SHP77 (cell line): ENCODE measurements around the gene ARHGAP8.
"Not testable (repeated sequence)": the region's sequence is repeated elsewhere in the genome, so short reads cannot be mapped to it uniquely, and the experiment has no call there.

Source experiments
- DNase-seq, 2 experiments: peaks; one replicate each; lab custom pipeline; 2025; lab: John Stamatoyannopoulos, UW

ARHGAP8 gene

DNA sequence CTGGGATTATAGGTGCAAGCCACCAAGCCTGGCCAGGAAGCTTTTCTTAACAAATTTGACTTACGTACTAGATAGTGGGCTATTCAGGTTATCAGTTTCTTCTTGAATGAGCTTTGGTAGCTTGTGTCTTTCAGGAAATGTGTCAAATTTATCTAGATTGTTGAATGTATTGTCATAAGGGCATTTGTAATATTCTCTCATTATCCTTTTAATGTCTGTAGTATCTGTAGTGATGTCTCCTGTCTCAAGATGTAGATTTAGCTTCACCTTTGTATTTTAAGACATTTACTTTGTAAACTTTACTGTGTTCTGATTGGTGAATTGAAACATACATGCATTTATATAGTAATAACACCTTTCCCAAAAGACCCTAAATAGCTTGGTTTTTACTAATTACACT, 20.7 kb downstream of the ARHGAP8 start:
- no peak for DNase-seq

GRCh38 chr22:44775862-44776261, 23.5 kb downstream of the ARHGAP8 start:
- DNase-seq = no peak

DNA sequence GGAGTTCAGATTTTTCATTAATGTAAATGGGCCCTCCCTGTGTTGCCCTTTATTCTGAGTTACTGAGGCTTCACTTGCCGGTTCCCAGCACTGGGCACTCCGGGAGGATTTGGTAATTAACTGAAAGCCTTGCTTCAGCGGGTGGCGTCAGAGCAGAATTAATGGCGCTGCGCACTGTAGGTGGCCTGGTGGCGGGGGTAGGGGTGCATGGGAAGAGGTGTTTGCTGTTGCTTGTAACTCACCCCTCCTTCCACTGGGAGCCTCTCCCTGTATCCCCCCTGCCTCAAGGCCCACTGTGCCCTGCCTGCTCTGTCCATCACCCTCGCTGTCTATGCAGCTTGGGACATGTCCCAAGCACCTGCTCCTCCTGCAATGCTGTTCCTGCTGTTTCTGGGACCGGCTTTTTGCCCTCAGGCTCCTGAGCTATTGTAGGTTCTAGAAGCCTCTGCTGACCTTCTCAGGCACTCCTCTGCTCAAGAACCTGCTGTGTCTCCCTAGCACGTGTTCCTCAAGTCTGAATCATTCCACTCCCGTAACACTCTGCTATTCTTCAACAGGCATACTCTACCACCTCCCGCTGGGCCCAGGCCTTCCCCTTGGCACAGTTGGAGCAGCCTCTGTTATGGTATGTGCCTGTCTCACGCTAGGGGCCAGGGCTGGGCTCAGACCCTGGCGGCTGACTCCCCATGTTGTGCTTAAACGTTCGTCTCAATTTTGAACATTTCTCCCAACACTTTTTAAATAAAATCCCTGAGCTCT, 24.4 kb downstream of the ARHGAP8 start:
- DNase-seq = no peak

DNA sequence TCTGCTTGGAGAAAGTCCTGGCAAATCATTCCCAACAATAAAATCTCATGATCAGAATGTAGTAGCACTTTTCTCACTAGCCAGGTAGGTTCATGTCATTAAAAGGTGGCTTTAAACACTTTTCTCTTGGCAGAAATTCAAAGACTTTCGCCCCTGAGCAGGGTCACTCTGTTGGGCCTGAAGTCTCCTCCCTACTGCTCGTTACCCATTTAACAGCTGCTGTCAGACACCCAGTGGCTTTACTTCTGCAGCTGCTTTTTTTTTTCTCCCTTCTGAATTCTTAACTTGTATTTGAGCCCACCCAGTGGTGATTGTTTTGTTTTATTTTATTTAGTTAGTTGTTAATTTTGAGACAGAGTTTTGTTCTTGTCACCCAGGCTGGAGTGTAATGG, 25.0 kb downstream of the ARHGAP8 start:
- DNase-seq = no peak

DNA sequence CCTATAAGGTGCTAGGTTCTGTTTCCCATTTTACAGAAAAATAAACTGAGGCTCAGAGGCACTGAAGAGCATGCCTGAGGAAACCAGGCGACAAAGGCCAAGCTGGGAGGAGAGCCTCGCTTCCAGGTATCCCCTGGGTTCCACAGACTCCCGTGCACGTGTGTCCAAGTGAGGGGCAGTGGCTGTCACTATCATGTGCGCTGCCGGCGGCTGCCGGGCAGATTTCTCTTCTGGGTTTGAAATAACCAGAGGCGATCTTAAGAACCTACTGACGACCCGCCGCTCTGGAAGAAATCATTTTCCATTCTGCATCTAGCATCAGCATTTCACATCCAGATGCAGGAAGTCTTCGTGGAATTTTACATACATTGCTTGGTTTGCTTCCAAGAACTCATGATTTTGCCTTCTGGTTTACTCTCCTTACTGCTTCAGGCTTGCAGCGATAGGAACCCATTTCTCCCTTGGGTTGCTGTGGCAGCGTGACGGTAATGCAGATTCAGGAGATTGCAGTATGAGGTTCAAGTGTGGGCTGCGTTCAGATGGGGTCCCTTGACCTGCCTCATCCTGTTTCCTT, 28.6 kb downstream of the ARHGAP8 start:
- DNase-seq = no peak

GRCh38 chr22:44782363-44782963, 30.1 kb downstream of the ARHGAP8 start:
- no peak for DNase-seq

- DNase-seq = no peak
Observed at GRCh38 chr22:44783091-44783490, 30.7 kb downstream of the ARHGAP8 start.

- no peak for DNase-seq
Observed at GRCh38 chr22:44783581-44783980, 31.2 kb downstream of the ARHGAP8 start.

DNA sequence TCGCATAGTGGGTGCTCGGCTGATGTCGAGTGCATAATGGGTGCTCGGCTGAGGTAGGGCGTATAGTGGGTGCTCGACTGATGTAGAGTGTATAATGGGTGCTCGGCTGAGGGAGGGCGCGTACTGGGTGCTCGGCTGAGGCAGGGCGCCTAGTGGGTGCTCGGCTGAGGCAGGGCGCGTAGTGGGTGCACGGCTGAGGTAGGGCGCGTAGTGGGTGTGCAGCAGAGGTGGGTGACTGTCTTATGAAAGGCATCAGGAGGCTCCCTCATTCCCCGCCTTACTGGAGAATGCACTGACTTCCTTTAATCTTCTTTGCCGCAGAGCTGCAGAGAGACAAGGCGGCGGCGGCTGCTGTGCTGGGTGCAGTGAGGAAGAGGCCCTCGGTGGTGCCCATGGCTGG, 33.8 kb downstream of the ARHGAP8 start:
- DNase-seq = no peak

DNA sequence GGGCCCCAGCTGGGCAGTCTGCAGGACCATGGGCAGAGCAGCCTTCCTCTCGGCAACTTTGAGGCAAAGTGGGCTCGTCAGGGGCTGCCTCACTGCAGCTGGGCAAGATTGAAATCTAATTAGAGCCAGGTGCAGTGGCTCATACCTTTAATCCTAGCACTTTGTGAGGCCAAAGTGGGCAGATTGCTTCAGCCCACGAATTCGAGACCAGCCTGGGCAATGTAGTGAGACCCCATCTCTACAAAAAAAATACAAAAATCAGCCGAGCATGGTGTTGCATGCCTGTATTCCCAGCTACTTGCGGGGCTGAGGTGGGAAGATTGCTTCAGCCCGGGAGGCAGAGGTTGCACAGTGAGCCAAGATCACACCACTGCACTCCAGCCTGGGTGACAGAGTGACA, 34.2 kb downstream of the ARHGAP8 start:
- no peak for DNase-seq

DNA sequence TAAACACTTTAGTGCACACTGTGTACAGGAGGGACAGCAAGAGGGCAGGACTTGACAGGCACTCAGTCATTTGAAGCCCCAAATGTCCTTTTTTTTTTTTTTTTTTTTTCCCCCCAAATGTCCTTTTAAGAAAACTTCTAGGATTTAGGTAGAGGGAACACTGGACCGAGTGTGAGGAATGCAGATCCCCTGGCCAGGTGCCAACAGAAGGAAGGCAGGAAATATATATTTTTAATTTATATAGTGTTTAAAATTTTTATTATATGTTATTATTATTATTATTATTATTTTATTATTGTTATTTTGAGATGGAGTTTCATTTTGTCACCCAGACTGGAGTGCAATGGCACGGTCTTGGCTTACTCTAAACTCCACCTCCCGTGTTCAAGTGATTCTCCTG, 35.5 kb downstream of the ARHGAP8 start:
- no peak for DNase-seq

GRCh38 chr22:44793106-44793505, 40.7 kb downstream of the ARHGAP8 start:
- no peak for DNase-seq

- no peak for DNase-seq
Observed at GRCh38 chr22:44793506-44794172, 41.3 kb downstream of the ARHGAP8 start.

DNA sequence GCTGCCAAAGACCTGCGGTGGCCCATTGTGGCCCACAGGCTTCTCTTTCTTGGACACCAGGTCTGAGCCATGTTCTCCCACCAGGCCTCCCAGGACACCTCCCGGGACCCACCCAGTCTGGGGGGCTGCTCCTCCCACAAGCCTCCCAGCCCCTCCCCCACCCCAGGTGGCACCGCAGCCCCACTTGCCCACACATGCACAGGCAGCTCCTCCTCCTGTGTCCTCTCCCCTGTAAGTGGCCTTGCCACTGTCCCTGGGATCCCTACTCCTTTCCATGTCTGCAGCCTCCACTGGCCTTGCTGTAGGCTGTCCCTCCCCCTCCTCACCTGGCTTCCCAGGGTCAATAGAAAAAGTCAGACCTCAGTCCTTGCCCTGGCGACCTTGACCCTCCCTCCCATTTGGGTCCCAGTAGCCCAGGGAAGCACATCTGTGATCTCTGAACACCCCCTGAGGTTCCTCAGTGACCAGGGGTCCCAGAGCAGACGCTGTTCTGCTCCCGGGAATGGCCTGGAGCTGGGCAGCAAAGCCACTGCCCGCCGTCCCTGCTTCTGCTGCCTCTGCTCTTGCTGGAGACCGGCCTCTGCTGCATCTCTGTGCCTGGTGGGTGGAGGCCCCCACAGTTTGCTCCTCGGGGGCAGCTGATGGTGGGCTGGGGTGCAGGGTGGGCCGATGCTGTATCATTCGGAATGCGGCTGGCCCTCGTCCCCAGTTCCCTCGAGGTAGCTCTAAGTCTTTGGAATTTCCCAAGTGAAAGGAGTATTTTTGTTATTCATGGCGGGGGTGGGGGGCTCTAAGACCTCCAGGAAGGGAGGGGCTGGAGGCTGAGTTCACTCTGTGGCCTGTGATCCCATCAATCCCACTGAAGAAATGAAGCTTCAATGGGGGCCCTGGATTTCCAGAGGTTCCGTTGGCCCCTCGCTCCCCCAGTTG, 43.6 kb downstream of the ARHGAP8 start:
- DNase-seq = no peak

GRCh38 chr22:44797181-44797725, 44.9 kb downstream of the ARHGAP8 start:
- no peak for DNase-seq

DNA sequence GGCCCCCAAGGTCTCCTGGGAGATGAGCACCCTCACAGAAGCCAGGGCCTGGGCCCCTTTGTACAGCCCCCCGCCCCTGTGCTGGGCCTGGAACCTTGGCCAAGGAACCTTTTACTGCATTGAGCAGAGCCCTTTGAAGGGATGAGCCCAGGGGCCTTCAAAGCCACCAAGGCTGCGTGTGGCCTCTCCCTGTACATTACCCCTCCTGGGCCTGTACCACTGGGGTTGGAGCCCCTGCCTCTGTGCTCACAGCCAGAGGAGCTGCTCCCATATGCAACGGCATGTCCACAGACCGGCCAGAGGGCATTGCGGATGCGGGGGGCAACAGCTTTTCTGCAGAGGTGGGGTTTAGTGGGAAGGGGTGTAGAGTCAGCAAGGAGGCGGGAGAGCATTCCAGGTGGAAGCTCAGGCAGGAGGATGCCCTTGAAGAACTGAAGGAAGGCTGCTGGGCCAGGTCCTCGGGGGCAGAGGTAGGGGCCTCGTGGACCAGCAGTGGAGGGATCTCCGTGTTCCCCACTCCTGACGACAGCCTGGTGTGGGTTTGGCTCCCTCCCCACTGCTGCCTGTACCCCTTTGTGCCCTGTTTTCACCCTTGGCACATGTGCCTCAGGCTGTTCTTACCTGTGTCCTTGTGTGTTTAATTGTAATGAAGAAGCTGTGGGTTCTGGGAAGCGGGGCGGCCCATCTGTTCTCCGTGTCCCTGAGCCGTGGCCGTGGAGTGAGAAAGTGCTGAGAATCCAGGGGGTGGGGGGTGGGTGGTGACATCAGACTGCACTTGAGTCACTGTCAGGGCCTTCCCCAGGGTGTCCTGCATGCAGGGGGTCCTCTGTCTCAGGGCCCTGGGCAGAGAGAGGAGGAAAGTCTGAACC, 46.9 kb downstream of the ARHGAP8 start:
- DNase-seq = no peak

DNA sequence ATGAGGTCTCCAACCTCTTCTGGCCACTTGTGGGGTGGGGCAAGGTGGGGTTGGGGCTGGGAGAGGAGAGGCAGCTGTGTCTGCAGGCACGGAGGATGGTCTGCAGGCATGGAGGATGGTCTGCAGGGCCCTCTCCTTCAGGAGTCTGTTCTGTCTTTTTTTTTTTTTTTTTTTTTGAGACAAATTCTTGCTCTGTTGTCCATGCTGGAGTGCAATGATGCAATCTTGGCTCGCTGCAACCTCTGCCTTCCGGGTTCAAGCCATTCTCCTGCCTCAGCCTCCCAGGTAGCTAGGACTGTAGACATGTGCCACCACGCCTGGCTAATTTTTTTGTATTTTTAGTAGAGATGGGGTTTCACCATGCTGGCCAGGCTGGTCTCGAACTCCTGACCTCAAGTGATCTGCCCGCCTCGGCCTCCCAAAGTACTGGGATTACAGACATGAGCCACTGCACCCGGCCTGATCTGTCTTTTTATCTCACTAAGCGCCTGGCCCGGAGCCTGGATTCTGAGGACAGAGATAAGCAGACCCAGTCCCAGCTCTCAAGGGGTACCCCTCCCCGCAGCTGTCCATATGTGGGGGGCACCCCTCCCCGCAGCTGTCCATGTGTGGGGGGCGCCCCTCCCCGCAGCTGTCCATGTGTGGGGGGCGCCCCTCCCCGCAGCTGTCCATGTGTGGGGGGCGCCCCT, 47.7 kb downstream of the ARHGAP8 start:
- not testable (repeated sequence) for DNase-seq

- no peak for DNase-seq
Observed at GRCh38 chr22:44801476-44801875, 49.1 kb downstream of the ARHGAP8 start.

DNA sequence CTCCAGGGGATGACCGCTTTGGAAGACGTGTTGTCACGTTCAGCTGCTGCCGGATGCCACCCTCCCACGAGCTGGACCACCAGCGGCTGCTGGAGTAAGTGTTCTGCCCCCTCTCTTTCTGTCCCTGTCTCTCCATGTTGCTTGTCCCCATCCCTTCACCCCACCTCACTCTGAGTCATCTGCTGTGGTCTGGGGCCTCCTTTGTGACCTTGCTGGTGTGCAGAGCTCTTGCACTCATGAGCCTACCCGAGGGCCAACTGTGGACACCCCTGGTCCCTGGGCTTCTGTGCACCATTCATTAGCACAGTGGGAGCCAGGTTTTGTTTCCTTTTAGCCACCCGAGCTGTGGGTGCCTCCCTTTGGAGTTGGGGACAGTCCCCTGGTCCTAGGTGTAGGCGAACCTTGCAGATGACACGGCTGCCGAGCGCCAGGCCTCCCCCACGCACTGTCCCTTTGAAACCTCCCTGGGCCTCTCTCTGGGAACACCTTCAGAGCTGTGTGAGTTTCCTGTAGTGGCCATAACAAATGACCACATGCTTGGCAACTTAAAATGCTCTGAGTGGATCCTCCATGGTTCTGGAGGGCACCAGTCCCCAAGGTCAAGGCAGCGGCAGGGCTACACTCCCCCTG, 49.8 kb downstream of the ARHGAP8 start:
- DNase-seq = no peak

- no peak for DNase-seq
Observed at GRCh38 chr22:44802956-44803355, 50.6 kb downstream of the ARHGAP8 start.
